Measurements from ENCODE around the gene BCL2L15.

BCL2L15 gene

DNA sequence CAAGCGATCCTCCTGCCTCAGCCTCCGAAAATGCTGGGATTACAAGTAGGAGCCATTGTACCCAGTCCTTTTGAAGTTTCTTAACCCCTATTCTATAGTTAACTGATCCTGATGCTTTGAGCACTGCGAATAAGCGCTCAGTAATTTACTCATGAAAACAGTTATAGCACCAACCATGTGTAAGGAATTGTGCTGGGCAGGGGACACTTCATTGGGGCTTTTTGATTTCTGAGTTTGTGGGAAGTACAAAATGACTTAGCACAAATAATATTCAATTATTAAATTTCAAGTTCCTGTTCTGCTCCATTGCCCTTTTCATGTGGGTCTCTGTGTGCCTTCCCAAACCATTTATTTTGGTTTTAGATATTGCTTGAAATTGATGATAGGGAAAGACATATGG is 35.6 kb upstream of the BCL2L15 start:
- DNase-seq (ENCODE audit: low read depth) = no peak
- TF ChIP-seq, protein P1, sequence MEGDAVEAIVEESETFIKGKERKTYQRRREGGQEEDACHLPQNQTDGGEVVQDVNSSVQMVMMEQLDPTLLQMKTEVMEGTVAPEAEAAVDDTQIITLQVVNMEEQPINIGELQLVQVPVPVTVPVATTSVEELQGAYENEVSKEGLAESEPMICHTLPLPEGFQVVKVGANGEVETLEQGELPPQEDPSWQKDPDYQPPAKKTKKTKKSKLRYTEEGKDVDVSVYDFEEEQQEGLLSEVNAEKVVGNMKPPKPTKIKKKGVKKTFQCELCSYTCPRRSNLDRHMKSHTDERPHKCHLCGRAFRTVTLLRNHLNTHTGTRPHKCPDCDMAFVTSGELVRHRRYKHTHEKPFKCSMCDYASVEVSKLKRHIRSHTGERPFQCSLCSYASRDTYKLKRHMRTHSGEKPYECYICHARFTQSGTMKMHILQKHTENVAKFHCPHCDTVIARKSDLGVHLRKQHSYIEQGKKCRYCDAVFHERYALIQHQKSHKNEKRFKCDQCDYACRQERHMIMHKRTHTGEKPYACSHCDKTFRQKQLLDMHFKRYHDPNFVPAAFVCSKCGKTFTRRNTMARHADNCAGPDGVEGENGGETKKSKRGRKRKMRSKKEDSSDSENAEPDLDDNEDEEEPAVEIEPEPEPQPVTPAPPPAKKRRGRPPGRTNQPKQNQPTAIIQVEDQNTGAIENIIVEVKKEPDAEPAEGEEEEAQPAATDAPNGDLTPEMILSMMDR (IDR thresholded peaks at IDR 0.05; ENCODE audit: control insufficient read depth, extremely low read depth, insufficient read depth) = no peak
- H3K4me3 ChIP-seq (ENCODE audit: low read depth, low read length) = no peak overlapping the region

- no peak overlapping the region for H3K4me3 ChIP-seq (ENCODE audit: low read depth, low read length)
- no peak for DNase-seq (ENCODE audit: low read depth)
- TF ChIP-seq, protein P1 (IDR thresholded peaks at IDR 0.05; ENCODE audit: control insufficient read depth, extremely low read depth, insufficient read depth) = no peak
Observed at GRCh38 chr1:113918243-113918642, 30.9 kb upstream of the BCL2L15 start.

- no peak for DNase-seq (ENCODE audit: low read depth)
- H3K4me3 ChIP-seq (ENCODE audit: low read depth, low read length) = no peak overlapping the region
- TF ChIP-seq, protein P1 (IDR thresholded peaks at IDR 0.05; ENCODE audit: control insufficient read depth, extremely low read depth, insufficient read depth) = no peak
Observed at GRCh38 chr1:113917400-113918082, 30.2 kb upstream of the BCL2L15 start.

- no peak for DNase-seq (ENCODE audit: low read depth)
- TF ChIP-seq, protein P1 (IDR thresholded peaks at IDR 0.05; ENCODE audit: control insufficient read depth, extremely low read depth, insufficient read depth) = no peak
- H3K4me3 ChIP-seq (ENCODE audit: low read depth, low read length) = no peak overlapping the region
Observed at GRCh38 chr1:113916974-113917373, 29.6 kb upstream of the BCL2L15 start.

DNA sequence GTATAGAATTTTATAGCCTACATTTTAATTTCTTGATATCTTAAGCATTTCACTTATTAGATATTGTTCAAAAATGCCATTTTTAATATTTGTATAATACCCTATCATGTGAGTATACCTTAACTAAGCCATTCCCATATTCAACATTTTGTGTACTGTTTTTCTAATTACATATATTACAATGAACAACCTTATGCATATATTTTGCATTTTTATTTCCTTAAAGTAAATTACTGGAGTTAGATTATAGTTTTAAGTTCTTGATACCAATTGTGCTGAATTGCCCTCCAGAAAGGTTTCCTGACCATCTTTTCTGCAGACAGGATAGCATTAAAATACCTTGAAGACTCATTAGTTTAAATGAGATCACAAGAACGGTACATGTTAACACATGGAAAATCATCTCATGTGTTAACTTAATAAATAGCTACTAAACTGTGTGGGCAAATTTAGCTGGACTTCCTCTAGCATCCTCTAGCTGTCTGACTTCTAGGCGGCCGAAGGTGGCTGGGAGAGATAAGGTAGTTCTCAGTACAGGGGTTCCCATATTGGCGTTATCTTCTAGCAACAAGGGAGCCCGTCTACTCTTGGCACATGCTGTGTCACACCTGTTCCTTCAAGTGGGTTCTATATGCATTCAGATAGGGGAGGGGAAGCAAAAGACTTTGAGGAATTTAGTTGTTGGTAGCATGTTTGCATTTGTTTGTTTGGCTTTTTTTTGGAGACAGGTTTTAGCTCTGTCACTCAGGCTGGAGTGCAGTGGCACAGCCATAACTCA is 26.7 kb upstream of the BCL2L15 start:
- DNase-seq (ENCODE audit: low read depth) = no peak
- H3K4me3 ChIP-seq (ENCODE audit: low read depth, low read length) = no peak overlapping the region
- TF ChIP-seq, protein P1 (IDR thresholded peaks at IDR 0.05; ENCODE audit: control insufficient read depth, extremely low read depth, insufficient read depth) = no peak

GRCh38 chr1:113913312-113913668 is 25.9 kb upstream of the BCL2L15 start:
- no peak for DNase-seq (ENCODE audit: low read depth)
- TF ChIP-seq, protein P1 (IDR thresholded peaks at IDR 0.05; ENCODE audit: control insufficient read depth, extremely low read depth, insufficient read depth) = no peak
- H3K4me3 ChIP-seq (ENCODE audit: low read depth, low read length) = no peak overlapping the region

Data from LNCaP clone FGC (cell line).